Keratinocyte (primary cell): Measurements from ENCODE around the gene MIPOL1.

Experiments used
- CTCF ChIP-seq, 3 experiments: IDR thresholded peaks in 1 of 3; conservative IDR thresholded peaks in 1 of 3; optimal IDR thresholded peaks in 1 of 3; 2 replicates in 2 of 3; 3 replicates in 1 of 3; pipeline versions ENCODE3 to v1.5.1; 2011; ENCODE audit warnings: low read length in 3 of 3, mild to moderate bottlenecking in 3 of 3, moderate library complexity in 2 of 3, control low read depth in 1 of 3, inconsistent platforms in 1 of 3; ENCODE audit not compliant: insufficient read depth in 2 of 3; ENCODE audit errors: extremely low read depth in 1 of 3
- EZH2 ChIP-seq: IDR thresholded peaks from one replicate; pipeline ENCODE4 v1.6.1; 2012; ENCODE audit warnings: inconsistent platforms, mild to moderate bottlenecking, low read length, moderate library complexity

- TF ChIP-seq CTCF (optimal IDR thresholded peaks at IDR 0.05 in 1 of 3, IDR thresholded peaks at IDR 0.05 in 1 of 3, conservative IDR thresholded peaks at IDR 0.05 in 1 of 3; ENCODE audit: extremely low read depth in 1 of 3, insufficient read depth in 2 of 3, low read length in 3 of 3), result no peak
- TF ChIP-seq EZH2, result no peak
Measured at GRCh38 chr14:37170993-37171392, 26.7 kb upstream of the MIPOL1 start.
